Lower leg skin (tissue), 3 donors: ENCODE results near the gene NMNAT3.

Experiments
- CTCF ChIP-seq, 3 donors: fragments of 450-650 bp; IDR thresholded peaks; one replicate each; pipeline ENCODE4 v1.5.1; 2016; ENCODE audit warnings: antibody characterized with exemption in 3 of 3, mild to moderate bottlenecking in 3 of 3, moderate library complexity in 2 of 3
- POLR2A ChIP-seq, 2 donors: fragments of 450-650 bp; IDR thresholded peaks; one replicate each; pipeline ENCODE4 v1.6.1; 2016 to 2017; ENCODE audit warnings: antibody characterized with exemption in 2 of 2, mild to moderate bottlenecking in 1 of 2, moderate library complexity in 1 of 2

GRCh38 chr3:139689708-139690228, 12.0 kb upstream of the NMNAT3 start:
- no peak for TF ChIP-seq CTCF (IDR thresholded peaks at IDR 0.05)
- TF ChIP-seq POLR2A (IDR thresholded peaks at IDR 0.05), result no peak
